ENCODE data around the gene PPP2R5A. TPM values are rescaled to one million over a fixed set of nuclear protein-coding genes. Genes with fewer than 3 reads are reported as not detected.

The PPP2R5A gene
- total RNA-seq, 3 donors from 2014 or later, result 56.5 to 63.9 (median 63.3) TPM

DNA sequence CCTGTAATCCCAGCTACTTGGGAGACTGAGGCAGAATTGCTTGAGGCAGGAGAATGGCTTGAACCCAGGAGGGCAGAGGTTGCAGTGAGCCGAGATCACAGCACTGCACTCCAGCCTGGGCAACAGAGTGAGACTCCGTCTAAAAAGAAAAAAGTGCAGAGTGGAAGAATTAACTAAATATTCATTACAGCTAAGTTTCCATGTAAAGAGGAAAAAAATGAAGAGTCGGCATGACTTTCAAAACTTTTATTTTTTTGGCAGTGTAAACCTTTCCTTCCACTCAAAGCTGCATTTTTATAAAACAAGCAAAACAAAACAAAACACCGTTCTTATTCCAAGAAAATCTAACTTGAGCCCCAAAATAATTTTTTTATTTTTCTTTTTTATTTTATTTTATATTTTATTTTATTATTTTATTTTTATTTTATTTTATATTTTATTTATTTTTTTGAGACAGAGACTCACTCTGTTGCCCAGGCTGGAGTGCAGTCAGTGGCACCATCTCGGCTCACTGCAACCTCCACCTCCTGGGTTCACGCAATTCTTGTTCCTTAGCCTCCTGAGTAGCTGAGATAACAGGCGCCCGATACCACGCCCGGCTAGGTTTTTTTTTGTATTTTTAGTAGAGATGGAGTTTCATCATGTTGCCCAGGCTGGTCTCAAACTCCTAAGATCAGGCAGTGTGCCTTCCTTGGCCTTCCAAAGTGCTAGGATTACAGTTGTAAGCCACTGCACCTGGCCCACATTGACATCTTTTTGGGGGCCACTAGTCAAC is 66.6 kb downstream of the PPP2R5A start:
- Histone ChIP-seq H3K4me3 (no peak overlapping the region), H3K4me1 (ENCODE audit: low read depth) (no peaks in the 10 kb centered on the region), H3K9me3 (no peaks in the 10 kb centered on the region), H3K36me3 (ENCODE audit: low read depth) (peaks cover 2% of the 10 kb centered on the region)
- ATAC-seq, result no peak
- TF ChIP-seq, protein P1, sequence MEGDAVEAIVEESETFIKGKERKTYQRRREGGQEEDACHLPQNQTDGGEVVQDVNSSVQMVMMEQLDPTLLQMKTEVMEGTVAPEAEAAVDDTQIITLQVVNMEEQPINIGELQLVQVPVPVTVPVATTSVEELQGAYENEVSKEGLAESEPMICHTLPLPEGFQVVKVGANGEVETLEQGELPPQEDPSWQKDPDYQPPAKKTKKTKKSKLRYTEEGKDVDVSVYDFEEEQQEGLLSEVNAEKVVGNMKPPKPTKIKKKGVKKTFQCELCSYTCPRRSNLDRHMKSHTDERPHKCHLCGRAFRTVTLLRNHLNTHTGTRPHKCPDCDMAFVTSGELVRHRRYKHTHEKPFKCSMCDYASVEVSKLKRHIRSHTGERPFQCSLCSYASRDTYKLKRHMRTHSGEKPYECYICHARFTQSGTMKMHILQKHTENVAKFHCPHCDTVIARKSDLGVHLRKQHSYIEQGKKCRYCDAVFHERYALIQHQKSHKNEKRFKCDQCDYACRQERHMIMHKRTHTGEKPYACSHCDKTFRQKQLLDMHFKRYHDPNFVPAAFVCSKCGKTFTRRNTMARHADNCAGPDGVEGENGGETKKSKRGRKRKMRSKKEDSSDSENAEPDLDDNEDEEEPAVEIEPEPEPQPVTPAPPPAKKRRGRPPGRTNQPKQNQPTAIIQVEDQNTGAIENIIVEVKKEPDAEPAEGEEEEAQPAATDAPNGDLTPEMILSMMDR (IDR thresholded peaks at IDR 0.05), result no peak
- no peak for DNase-seq
- intact Hi-C loops (cut with DNase I, micrococcal nuclease), result no loop called here

DNA sequence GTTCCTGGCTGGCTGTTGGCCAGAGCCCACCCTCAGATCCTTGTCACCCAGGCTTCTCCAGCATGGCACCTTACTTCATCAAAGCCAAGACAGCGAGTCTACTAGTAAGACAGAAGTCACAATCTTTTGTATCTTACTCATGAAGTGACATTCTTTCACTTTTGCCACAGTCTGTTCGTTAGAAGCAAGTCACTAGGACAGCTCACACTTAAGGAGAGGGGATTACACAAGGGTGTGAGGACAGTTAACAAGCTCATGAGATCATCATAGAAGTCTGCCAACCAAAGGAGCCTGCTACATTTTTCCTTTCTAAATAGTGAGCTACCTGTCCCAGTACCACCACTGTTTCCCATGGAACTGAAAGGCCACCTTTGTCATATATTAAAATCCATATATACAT is 68.0 kb downstream of the PPP2R5A start:
- H3K36me3 ChIP-seq (ENCODE audit: low read depth), result peaks cover 8% of the 10 kb centered on the region
- ATAC-seq, result no peak
- TF ChIP-seq, protein P1 (IDR thresholded peaks at IDR 0.05), result no peak
- no peaks in the 10 kb centered on the region for H3K9me3 ChIP-seq
- no peaks in the 10 kb centered on the region for H3K4me1 ChIP-seq (ENCODE audit: low read depth)
- no peak for DNase-seq
- no peak overlapping the region for H3K4me3 ChIP-seq
- intact Hi-C loops (cut with DNase I, micrococcal nuclease), result no loop called here

DNA sequence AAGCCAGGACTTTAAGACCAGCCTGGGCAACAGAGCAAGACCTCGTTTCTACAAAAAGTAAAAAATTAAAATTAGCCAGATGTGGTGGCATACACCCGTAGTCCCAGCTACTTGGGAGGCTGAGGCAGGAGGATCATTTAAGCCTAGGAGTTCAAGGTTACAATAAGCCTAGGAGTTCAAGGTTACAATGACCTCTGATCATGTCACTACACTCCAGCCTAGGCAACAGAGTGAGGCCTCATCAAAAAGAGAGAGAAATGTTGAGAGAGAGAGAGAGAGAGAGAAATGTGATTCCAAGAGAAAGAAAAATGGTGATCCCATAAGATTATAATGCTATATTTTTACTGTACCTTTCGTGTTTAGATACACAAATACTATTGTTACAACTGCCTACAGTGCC is 69.3 kb downstream of the PPP2R5A start:
- intact Hi-C loops (cut with DNase I, micrococcal nuclease), result no loop called here
- TF ChIP-seq, protein P1 (IDR thresholded peaks at IDR 0.05), result no peak
- DNase-seq, result no peak
- ATAC-seq, result no peak
- no peaks in the 10 kb centered on the region for H3K4me1 ChIP-seq (ENCODE audit: low read depth)
- no peak overlapping the region for H3K4me3 ChIP-seq
- peaks cover 8% of the 10 kb centered on the region for H3K36me3 ChIP-seq (ENCODE audit: low read depth)
- no peaks in the 10 kb centered on the region for H3K9me3 ChIP-seq

DNA sequence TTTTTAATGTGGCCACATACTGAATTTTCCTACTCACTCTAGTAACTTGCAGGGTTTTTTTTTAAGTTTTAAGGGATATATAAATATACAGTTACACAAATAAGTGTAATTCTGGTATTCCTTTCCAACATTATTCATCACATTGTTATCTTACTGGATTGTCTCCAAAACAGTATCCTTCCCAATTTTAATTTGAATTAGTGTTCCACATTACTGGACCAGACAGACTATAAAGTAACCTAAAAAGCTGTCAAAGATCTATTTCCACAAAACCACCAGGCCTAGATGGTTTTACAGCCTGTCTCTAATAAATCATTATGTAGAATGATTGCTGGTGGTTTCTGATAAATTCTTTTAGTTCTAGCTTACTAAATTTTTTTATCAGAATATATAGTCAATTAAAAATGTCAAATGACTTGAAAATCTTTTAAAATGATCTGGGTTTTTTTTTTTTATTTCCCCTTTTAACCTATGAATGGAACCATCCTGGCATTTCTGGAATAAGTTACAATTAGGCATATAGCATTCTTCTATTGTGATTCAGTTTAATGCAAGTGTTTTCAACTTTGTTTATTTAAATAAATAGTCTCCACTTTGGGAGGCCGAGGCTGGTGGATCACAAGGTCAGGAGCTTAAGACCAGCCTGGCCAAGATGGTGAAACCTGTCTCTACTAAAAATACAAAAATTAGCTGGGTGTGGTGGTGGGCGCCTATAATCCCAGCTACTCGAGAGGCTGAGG is 70.2 kb downstream of the PPP2R5A start:
- ATAC-seq, result no peak
- DNase-seq, result no peak
- Histone ChIP-seq H3K4me1 (ENCODE audit: low read depth) (no peaks in the 10 kb centered on the region), H3K9me3 (no peaks in the 10 kb centered on the region), H3K4me3 (no peak overlapping the region), H3K36me3 (ENCODE audit: low read depth) (peaks cover 8% of the 10 kb centered on the region)
- TF ChIP-seq, protein P1 (IDR thresholded peaks at IDR 0.05), result no peak
- intact Hi-C loops (cut with DNase I, micrococcal nuclease), result no loop called here

DNA sequence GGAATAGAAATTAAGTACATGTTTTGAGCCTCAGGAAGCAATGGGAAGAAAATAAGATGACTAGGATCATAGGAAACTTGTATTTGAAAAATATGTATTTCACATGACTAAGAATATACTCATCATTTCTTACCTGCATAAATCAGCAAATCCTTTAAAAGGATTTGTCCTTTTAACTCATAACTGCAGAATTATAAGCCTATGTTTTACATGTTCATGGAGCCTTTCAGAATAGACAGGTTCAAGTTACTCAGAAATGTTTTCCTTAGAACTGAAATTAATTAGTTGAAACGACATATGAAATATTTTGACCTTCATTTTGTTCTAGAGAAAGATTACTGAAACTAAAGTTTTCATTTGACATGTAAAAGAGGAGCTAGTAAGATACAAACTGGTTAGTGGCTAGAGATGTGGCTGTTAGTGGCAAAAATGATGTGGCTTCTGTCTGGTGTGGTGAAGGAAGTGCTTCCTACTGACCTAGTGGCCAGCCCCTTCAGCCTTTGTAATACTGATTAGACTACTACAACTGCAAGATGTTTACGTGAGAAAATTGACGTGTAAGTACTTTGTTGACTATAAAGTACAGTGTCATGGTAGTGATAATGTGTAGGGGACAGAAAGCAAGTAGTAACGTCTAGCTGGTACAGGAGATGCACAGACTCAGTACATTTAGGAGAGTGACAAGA is 74.7 kb downstream of the PPP2R5A start:
- Histone ChIP-seq H3K9me3 (no peaks in the 10 kb centered on the region), H3K4me3 (no peak overlapping the region), H3K36me3 (ENCODE audit: low read depth) (peaks cover 8% of the 10 kb centered on the region), H3K4me1 (ENCODE audit: low read depth) (no peaks in the 10 kb centered on the region)
- no peak for DNase-seq
- intact Hi-C loops (cut with DNase I, micrococcal nuclease), result loop anchor here in 1 of 2 donors (10.0 kb wide), 1 partner anchor 295 kb away; no protein-coding TSS in a partner anchor
- TF ChIP-seq, protein P1 (IDR thresholded peaks at IDR 0.05), result no peak
- ATAC-seq, result no peak
